ENCODE data around the gene METTL17.
A peak's percentile ranks its signal among the peaks of the same experiment; 100 is the strongest.

METTL17 gene

DNA sequence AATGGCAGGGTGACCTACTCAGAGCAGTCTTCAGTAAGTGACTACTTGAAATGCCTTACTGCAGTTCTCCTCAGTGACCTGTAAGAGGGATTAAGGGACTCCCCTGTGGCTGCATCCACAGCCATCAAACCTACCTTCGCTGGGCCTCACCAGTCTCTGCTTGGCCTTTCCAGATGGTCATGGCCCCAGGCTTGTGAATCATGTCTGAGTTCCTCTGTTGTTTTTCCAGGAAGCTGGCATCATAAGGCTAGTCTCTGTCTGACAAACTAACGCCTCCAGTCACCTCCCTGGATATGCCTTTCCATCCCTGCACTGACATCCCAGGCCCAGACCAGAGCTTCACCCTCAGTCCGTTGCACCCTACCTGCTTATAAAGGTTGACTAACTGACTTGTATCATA lies 20.4 kb upstream of the METTL17 start:
- TF ChIP-seq, protein P1, sequence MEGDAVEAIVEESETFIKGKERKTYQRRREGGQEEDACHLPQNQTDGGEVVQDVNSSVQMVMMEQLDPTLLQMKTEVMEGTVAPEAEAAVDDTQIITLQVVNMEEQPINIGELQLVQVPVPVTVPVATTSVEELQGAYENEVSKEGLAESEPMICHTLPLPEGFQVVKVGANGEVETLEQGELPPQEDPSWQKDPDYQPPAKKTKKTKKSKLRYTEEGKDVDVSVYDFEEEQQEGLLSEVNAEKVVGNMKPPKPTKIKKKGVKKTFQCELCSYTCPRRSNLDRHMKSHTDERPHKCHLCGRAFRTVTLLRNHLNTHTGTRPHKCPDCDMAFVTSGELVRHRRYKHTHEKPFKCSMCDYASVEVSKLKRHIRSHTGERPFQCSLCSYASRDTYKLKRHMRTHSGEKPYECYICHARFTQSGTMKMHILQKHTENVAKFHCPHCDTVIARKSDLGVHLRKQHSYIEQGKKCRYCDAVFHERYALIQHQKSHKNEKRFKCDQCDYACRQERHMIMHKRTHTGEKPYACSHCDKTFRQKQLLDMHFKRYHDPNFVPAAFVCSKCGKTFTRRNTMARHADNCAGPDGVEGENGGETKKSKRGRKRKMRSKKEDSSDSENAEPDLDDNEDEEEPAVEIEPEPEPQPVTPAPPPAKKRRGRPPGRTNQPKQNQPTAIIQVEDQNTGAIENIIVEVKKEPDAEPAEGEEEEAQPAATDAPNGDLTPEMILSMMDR (IDR thresholded peaks at IDR 0.05) = no peak
- H3K27ac ChIP-seq = no peak overlapping the region
- peaks cover 8% of the 10 kb centered on the region for H3K27me3 ChIP-seq
- H3K36me3 ChIP-seq = no peaks in the 10 kb centered on the region
- peaks cover 11 to 15% of the 10 kb centered on the region in 2 experiments for H3K4me1 ChIP-seq (ENCODE audit: control insufficient read depth in 1 of 2, insufficient read depth in 1 of 2, low read depth in 1 of 2, low read length in 1 of 2)
- no peak overlapping the region for H3K4me3 ChIP-seq (ENCODE audit: low read depth in 1 of 2, low read length in 1 of 2)
- H3K9me3 ChIP-seq = no peaks in the 10 kb centered on the region

DNA sequence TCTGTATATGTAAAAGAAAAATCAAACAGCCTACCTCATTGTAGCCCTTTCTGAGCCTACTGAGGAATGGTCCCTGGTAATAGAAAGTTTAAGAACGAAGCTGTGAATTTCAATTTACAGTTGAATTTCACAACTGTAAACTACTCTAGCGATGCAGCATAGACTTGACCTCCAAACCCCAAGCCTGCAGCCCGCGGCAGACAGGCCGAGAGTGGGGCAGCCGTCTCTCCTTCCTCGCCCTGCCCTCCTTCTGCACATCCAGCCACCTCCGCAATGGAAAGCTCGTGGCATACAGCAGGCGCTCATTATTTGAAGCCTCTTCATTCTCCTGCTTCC lies 19.2 kb upstream of the METTL17 start:
- Histone ChIP-seq H3K27me3 (peaks cover 8% of the 10 kb centered on the region), H3K27ac (peak overlapping the region; percentile 51), H3K4me3 (ENCODE audit: low read depth in 1 of 2, low read length in 1 of 2) (peak overlapping the region; percentile 68 to 77), H3K36me3 (no peaks in the 10 kb centered on the region), H3K4me1 (ENCODE audit: control insufficient read depth in 1 of 2, insufficient read depth in 1 of 2, low read depth in 1 of 2, low read length in 1 of 2) (peaks cover 11 to 15% of the 10 kb centered on the region in 2 experiments), H3K9me3 (no peaks in the 10 kb centered on the region)
- TF ChIP-seq, protein P1 (IDR thresholded peaks at IDR 0.05) = no peak

DNA sequence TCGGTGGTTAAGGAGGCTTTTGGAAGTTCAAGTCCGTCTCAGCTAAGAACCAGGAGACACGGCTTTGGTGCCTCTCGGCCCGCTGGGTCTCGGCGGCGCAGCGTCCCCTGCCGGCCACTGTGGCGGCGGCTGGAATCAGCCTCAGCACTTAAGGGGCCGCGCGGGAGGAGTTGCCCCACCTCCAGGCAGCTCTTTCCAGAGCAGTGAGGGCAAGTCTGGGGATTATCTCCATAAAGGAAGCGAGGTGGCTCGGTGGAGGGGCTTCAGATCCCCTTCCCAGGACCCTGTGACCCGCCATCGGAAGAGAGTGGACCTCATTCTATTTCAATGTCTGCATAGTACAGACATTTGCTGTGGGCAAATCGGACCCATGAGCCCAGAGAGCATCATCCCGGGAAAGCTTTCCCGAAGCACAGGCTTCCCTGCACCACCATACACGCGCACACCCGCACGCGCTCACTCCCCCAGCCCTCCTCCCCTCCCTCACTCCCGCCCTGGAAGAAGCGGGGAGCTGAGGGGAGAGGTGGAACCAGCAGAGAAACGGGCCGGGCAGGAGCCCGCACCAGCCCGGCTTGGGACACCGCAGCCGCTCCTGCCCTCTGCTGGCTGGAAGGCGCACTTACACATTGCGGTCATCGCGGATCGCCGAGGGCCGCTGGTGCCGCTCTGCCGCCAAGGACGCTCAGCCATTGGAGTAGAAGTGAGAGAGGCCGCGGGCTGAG lies 18.6 kb upstream of the METTL17 start:
- peak overlapping the region; percentile 51 for H3K27ac ChIP-seq
- peaks cover 11 to 15% of the 10 kb centered on the region in 2 experiments for H3K4me1 ChIP-seq (ENCODE audit: control insufficient read depth in 1 of 2, insufficient read depth in 1 of 2, low read depth in 1 of 2, low read length in 1 of 2)
- TF ChIP-seq, protein P1 (IDR thresholded peaks at IDR 0.05) = peak; percentile 96
- peak overlapping the region; percentile 68 to 77 for H3K4me3 ChIP-seq (ENCODE audit: low read depth in 1 of 2, low read length in 1 of 2)
- no peaks in the 10 kb centered on the region for H3K36me3 ChIP-seq
- H3K9me3 ChIP-seq = no peaks in the 10 kb centered on the region
- peaks cover 8% of the 10 kb centered on the region for H3K27me3 ChIP-seq

DNA sequence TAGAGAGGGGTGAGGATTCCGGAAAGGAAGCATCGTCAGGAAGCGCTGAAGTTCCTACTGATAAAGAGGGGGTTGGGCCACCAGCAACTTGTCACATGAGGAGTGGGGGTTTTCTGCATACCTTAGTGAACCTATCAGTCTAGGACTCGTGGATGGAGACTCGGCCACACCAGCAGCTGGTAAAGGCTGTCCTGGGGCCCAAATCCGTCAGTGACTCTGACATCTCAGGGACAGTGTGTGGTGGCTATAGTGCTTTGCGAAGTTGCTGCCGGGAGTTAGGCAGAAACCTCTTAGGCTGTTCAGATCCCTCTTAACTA lies 18.1 kb upstream of the METTL17 start:
- Histone ChIP-seq H3K9me3 (no peaks in the 10 kb centered on the region), H3K36me3 (no peaks in the 10 kb centered on the region), H3K27me3 (peaks cover 8% of the 10 kb centered on the region), H3K4me3 (ENCODE audit: low read depth in 1 of 2, low read length in 1 of 2) (peak overlapping the region in 1 of 2 experiments; percentile 77), H3K27ac (peak overlapping the region; percentile 51), H3K4me1 (ENCODE audit: control insufficient read depth in 1 of 2, insufficient read depth in 1 of 2, low read depth in 1 of 2, low read length in 1 of 2) (peaks cover 11 to 15% of the 10 kb centered on the region in 2 experiments)
- TF ChIP-seq, protein P1 (IDR thresholded peaks at IDR 0.05) = no peak

DNA sequence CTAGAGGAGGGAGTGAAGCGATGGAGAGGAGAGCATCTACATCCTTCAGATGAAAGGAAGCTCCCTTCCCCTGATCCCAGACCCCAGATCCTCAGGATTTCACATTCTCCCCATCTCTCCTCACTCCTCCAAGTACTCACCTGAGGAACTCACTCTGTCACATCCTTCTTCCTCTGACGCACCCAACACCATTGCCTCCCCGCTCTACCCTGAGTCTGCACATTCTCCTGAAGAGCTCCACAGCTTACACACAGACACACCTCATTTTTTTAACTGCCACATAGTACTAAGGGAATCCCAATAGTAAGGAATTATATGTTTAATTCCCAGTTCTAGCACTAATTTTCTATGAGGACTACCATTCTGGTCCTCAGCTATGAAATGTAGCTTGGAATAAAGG lies 16.3 kb upstream of the METTL17 start:
- Histone ChIP-seq H3K36me3 (no peaks in the 10 kb centered on the region), H3K4me1 (ENCODE audit: control insufficient read depth in 1 of 2, insufficient read depth in 1 of 2, low read depth in 1 of 2, low read length in 1 of 2) (peaks cover 11 to 15% of the 10 kb centered on the region in 2 experiments), H3K9me3 (no peaks in the 10 kb centered on the region), H3K4me3 (ENCODE audit: low read depth in 1 of 2, low read length in 1 of 2) (no peak overlapping the region), H3K27me3 (peaks cover 8% of the 10 kb centered on the region), H3K27ac (no peak overlapping the region)
- TF ChIP-seq, protein P1 (IDR thresholded peaks at IDR 0.05) = no peak

All from neutrophil (primary cell).